H9 (cell line): ENCODE data around the gene NCK1. TPM values are rescaled to one million over a fixed set of nuclear protein-coding genes. Genes with fewer than 3 reads are reported as not detected.

ENCODE experiments used
- DNase-seq: peaks from one replicate; pipeline ENCODE4 v3.0.0-alpha.2; 2017
- H2AFZ ChIP-seq: one replicate; pipeline ENCODE4 v1.6.1; 2013; ENCODE audit warnings: mild to moderate bottlenecking, low read length, control low read depth, moderate library complexity
- H2AK5ac ChIP-seq: 2 replicates; pipeline ENCODE4 v1.6.1; 2013; ENCODE audit warnings: low read length, control low read depth, mixed read lengths; ENCODE audit not compliant: insufficient read length
- H2BK120ac ChIP-seq: one replicate; pipeline ENCODE4 v1.6.1; 2013; ENCODE audit warnings: low read depth, mild to moderate bottlenecking, low read length, control low read depth, inconsistent platforms; ENCODE audit not compliant: poor library complexity, severe bottlenecking
- H2BK12ac ChIP-seq: 2 replicates; pipeline ENCODE4 v1.6.1; 2013; ENCODE audit warnings: low read length, control low read depth, mixed read lengths, low read depth; ENCODE audit not compliant: insufficient read length
- H2BK15ac ChIP-seq: 2 replicates; pipeline ENCODE4 v1.6.1; 2013; ENCODE audit warnings: low read depth, low read length, control low read depth
- H2BK20ac ChIP-seq: one replicate; pipeline ENCODE4 v1.6.1; 2013; ENCODE audit warnings: low read depth, mild to moderate bottlenecking, low read length, control low read depth, inconsistent platforms; ENCODE audit not compliant: poor library complexity, severe bottlenecking
- H2BK5ac ChIP-seq: 2 replicates; pipeline ENCODE4 v1.6.1; 2013; ENCODE audit warnings: low read length, control low read depth, mixed read lengths; ENCODE audit not compliant: insufficient read length
- H3K14ac ChIP-seq: 2 replicates; pipeline ENCODE4 v1.6.1; 2013; ENCODE audit warnings: low read length, control low read depth; ENCODE audit not compliant: insufficient read depth
- H3K18ac ChIP-seq: 2 replicates; pipeline ENCODE4 v1.6.1; 2013; ENCODE audit warnings: low read depth, mild to moderate bottlenecking, mixed read lengths, low read length, control low read depth; ENCODE audit not compliant: insufficient read length
- H3K23ac ChIP-seq: 2 replicates; pipeline ENCODE4 v1.6.1; 2013; ENCODE audit warnings: low read length, control low read depth, mixed read lengths, low read depth; ENCODE audit not compliant: insufficient read length
- H3K23me2 ChIP-seq: 2 replicates; pipeline ENCODE4 v1.6.1; 2013; ENCODE audit warnings: low read depth, mild to moderate bottlenecking, mixed read lengths, low read length, control low read depth; ENCODE audit not compliant: insufficient read length, poor library complexity, severe bottlenecking
- H3K27ac ChIP-seq: 2 replicates; pipeline ENCODE4 v1.5.1; 2013; ENCODE audit warnings: low read length, control low read depth, mixed read lengths, low read depth; ENCODE audit not compliant: insufficient read length
- H3K27me3 ChIP-seq: 2 replicates; pipeline ENCODE4 v1.6.1; 2013; ENCODE audit warnings: low read length, control low read depth, inconsistent platforms; ENCODE audit not compliant: insufficient read depth
- H3K4ac ChIP-seq: 2 replicates; pipeline ENCODE4 v1.6.1; 2013; ENCODE audit warnings: low read depth, mild to moderate bottlenecking, control low read depth, inconsistent platforms, low read length, moderate library complexity
- H3K4me1 ChIP-seq: 2 replicates; pipeline ENCODE4 v1.6.1; 2013; ENCODE audit warnings: low read length, control low read depth, inconsistent platforms; ENCODE audit not compliant: insufficient read depth
- H3K4me2 ChIP-seq: 2 replicates; pipeline ENCODE4 v1.6.1; 2013; ENCODE audit warnings: low read length, control low read depth, mixed read lengths; ENCODE audit not compliant: insufficient read length, insufficient read depth
- H3K56ac ChIP-seq: 2 replicates; pipeline ENCODE4 v1.6.1; 2013; ENCODE audit warnings: low read depth, mild to moderate bottlenecking, mixed read lengths, low read length, control low read depth; ENCODE audit not compliant: insufficient read length
- H3K79me1 ChIP-seq: 2 replicates; pipeline ENCODE4 v1.6.1; 2013; ENCODE audit warnings: low read depth, mild to moderate bottlenecking, moderate library complexity, low read length, control low read depth, inconsistent platforms; ENCODE audit not compliant: insufficient read depth, poor library complexity, severe bottlenecking
- H3K79me2 ChIP-seq: 2 replicates; pipeline ENCODE4 v1.6.1; 2013; ENCODE audit warnings: low read length, control low read depth, inconsistent platforms; ENCODE audit not compliant: insufficient read depth
- H3K9ac ChIP-seq: 2 replicates; pipeline ENCODE4 v1.6.1; 2013; ENCODE audit warnings: low read length, control low read depth, mixed read lengths; ENCODE audit not compliant: insufficient read length; ENCODE audit errors: extremely low read depth
- H3K9me3 ChIP-seq: one replicate; pipeline ENCODE4 v1.6.1; 2013; ENCODE audit warnings: low read depth, low read length, inconsistent platforms; ENCODE audit not compliant: control insufficient read depth
- H3T11ph ChIP-seq: one replicate; pipeline ENCODE4 v1.6.1; 2013; ENCODE audit warnings: mild to moderate bottlenecking, low read length, control low read depth, inconsistent platforms
- H4K20me1 ChIP-seq: one replicate; pipeline ENCODE4 v1.6.1; 2013; ENCODE audit not compliant: control insufficient read depth, insufficient read length, insufficient read depth
- H4K5ac ChIP-seq: 2 replicates; pipeline ENCODE4 v1.6.1; 2013; ENCODE audit warnings: low read depth, mild to moderate bottlenecking, mixed read lengths, low read length, control low read depth; ENCODE audit not compliant: insufficient read length
- H4K8ac ChIP-seq: replicated peaks from 2 replicates; pipeline ENCODE4 v1.6.1; 2013; ENCODE audit warnings: low read length, control low read depth, mixed read lengths, low read depth; ENCODE audit not compliant: insufficient read length
- H4K91ac ChIP-seq: 2 replicates; pipeline ENCODE4 v1.6.1; 2013; ENCODE audit warnings: low read depth, mild to moderate bottlenecking, moderate library complexity, mixed read lengths, low read length, control low read depth; ENCODE audit not compliant: insufficient read length
- H3K27ac Mint-ChIP-seq, 3 experiments: 2 replicates in 2 of 3; 3 replicates in 1 of 3; pipeline ENCODE4 v1.8.0; 2020 to 2021; ENCODE audit warnings: mixed read lengths in 3 of 3, mild to moderate bottlenecking in 1 of 3, moderate library complexity in 1 of 3
- H3K27me3 Mint-ChIP-seq: 2 replicates; pipeline ENCODE4 v1.8.0; 2021; ENCODE audit warnings: low read depth, mild to moderate bottlenecking, moderate library complexity, mixed read lengths
- H3K36me3 Mint-ChIP-seq, 3 experiments: 2 replicates in 2 of 3; 3 replicates in 1 of 3; pipeline ENCODE4 v1.8.0; 2020 to 2021; ENCODE audit warnings: low read depth in 3 of 3, mixed read lengths in 3 of 3; ENCODE audit not compliant: insufficient read depth in 1 of 3
- H3K4me1 Mint-ChIP-seq, 2 experiments: 2 replicates each; pipeline ENCODE4 v1.8.0; 2020; ENCODE audit warnings: mixed read lengths in 2 of 2
- H3K4me3 Mint-ChIP-seq, 2 experiments: 2 replicates in 1 of 2; 3 replicates in 1 of 2; pipeline ENCODE4 v1.8.0; 2020 to 2021; ENCODE audit warnings: mild to moderate bottlenecking in 2 of 2, mixed read lengths in 2 of 2, moderate library complexity in 1 of 2
- H3K9me3 Mint-ChIP-seq, 2 experiments: 2 replicates in 1 of 2; 3 replicates in 1 of 2; pipeline ENCODE4 v1.8.0; 2020; ENCODE audit warnings: mild to moderate bottlenecking in 2 of 2, mixed read lengths in 2 of 2, moderate library complexity in 1 of 2
- WGBS: extraction: QIAGEN DNeasy Blood & Tissue Kit; methylation state at CpG from one replicate; pipeline ENCODE4 v1.1.7; 2013; ENCODE audit warnings: missing lambda C conversion rate, low lambda C conversion rate, mixed read lengths; ENCODE audit not compliant: insufficient read length; ENCODE audit errors: extremely low coverage; 5-methylcytosine and 5-hydroxymethylcytosine counted together
- total RNA-seq: library from RNA; stranded (reverse); gene quantifications from 2 replicates; pipeline ENCODE4 v1.2.1, GENCODE V29; 2021
- TF ChIP-seq, protein P1 (sequence below): fragments of 200-600 bp; sonication (generic); conservative IDR thresholded peaks from 3 replicates; pipeline ENCODE4 v1.8.0; 2021; ENCODE audit warnings: antibody characterized with exemption, mild to moderate bottlenecking

NCK1 gene
- total RNA-seq, 1 experiment from 2014 or later: 26.4 TPM

DNA sequence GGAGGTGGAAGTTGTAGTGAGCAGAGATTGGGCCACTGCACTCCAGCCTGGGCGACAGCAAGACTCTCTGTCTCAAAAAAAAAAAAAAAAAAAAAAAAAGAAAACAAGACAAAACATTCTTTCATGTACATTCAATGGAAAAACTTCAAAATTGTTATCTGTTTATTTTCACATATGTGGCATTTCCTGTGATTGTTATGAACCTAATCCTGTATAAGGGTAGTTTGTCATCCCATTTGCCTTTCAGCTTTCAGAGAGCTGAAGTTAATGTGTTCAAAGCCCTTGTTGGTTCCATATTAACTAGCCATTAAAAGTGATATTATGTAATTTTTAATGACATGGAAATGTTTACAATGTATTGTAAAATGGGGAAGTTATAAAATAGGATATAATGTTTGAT lies 17.3 kb upstream of the NCK1 start:
- no peak overlapping the region for H3K56ac ChIP-seq
- H3K9me3 ChIP-seq: no peaks in the 10 kb centered on the region
- H3K18ac ChIP-seq: no peak overlapping the region
- H3K79me2 ChIP-seq: peaks cover 2% of the 10 kb centered on the region; the same call in 1 of the 2 replicates
- H3K27me3 Mint-ChIP-seq: no peaks in the 10 kb centered on the region
- no peak overlapping the region for H3K9ac ChIP-seq
- H4K20me1 ChIP-seq: no peaks in the 10 kb centered on the region
- no peak overlapping the region for H4K91ac ChIP-seq
- no peak overlapping the region for H3K4me2 ChIP-seq
- WGBS: no CpG with 5 or more reads among the region's 1 CpG
- DNase-seq: no peak
- no peaks in the 10 kb centered on the region for H3K79me1 ChIP-seq
- H3K27ac Mint-ChIP-seq: no peak overlapping the region
- H2BK5ac ChIP-seq: no peak overlapping the region
- H2AK5ac ChIP-seq: no peak overlapping the region
- H3K9me3 Mint-ChIP-seq: no peaks in the 10 kb centered on the region
- no peak overlapping the region for H3K4ac ChIP-seq
- TF ChIP-seq, protein P1, sequence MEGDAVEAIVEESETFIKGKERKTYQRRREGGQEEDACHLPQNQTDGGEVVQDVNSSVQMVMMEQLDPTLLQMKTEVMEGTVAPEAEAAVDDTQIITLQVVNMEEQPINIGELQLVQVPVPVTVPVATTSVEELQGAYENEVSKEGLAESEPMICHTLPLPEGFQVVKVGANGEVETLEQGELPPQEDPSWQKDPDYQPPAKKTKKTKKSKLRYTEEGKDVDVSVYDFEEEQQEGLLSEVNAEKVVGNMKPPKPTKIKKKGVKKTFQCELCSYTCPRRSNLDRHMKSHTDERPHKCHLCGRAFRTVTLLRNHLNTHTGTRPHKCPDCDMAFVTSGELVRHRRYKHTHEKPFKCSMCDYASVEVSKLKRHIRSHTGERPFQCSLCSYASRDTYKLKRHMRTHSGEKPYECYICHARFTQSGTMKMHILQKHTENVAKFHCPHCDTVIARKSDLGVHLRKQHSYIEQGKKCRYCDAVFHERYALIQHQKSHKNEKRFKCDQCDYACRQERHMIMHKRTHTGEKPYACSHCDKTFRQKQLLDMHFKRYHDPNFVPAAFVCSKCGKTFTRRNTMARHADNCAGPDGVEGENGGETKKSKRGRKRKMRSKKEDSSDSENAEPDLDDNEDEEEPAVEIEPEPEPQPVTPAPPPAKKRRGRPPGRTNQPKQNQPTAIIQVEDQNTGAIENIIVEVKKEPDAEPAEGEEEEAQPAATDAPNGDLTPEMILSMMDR: no peak
- no peak overlapping the region for H4K5ac ChIP-seq
- H3K23ac ChIP-seq: no peak overlapping the region
- H3K23me2 ChIP-seq: no peaks in the 10 kb centered on the region
- H2BK20ac ChIP-seq: no peak overlapping the region
- H2BK12ac ChIP-seq: no peak overlapping the region
- H2AFZ ChIP-seq: no peak overlapping the region
- no peak overlapping the region for H3T11ph ChIP-seq
- no peak overlapping the region for H3K4me3 Mint-ChIP-seq
- H4K8ac ChIP-seq: no peak overlapping the region
- peaks cover 2 to 7% of the 10 kb centered on the region in 2 experiments for H3K4me1 Mint-ChIP-seq
- H3K14ac ChIP-seq: no peak overlapping the region
- peaks cover 18 to 38% (median 27%) of the 10 kb centered on the region in 3 experiments; a peak in 6 of 7 replicates for H3K36me3 Mint-ChIP-seq
- no peak overlapping the region for H2BK120ac ChIP-seq
- H3K4me1 ChIP-seq: no peaks in the 10 kb centered on the region; the same call in 1 of the 2 replicates
- no peak overlapping the region for H2BK15ac ChIP-seq
- no peak overlapping the region for H3K27ac ChIP-seq
- H3K27me3 ChIP-seq: no peaks in the 10 kb centered on the region
